Astrocyte (in vitro differentiated cells and primary cell): ENCODE data around the gene CD164.

Source experiments
- CTCF ChIP-seq: IDR thresholded peaks from 2 replicates; pipeline ENCODE4 v1.5.1; 2011; ENCODE audit warnings: low read depth, mild to moderate bottlenecking, inconsistent platforms, low read length, moderate library complexity; ENCODE audit not compliant: insufficient read depth
- EZH2 ChIP-seq: IDR thresholded peaks from 2 replicates; pipeline ENCODE4 v1.6.1; 2012; ENCODE audit warnings: mild to moderate bottlenecking, low read length, inconsistent platforms; ENCODE audit not compliant: insufficient read depth

- TF ChIP-seq CTCF, result no peak
- no peak for TF ChIP-seq EZH2
Measured at GRCh38 chr6:109328629-109329028, 53.6 kb downstream of the CD164 start.
